H1 (cell line): ENCODE measurements around the gene MMD.

Source experiments
- CEBPB ChIP-seq: IDR thresholded peaks from 2 replicates; pipeline ENCODE4 v1.6.1; 2012; ENCODE audit warnings: low read depth, low read length
- POLR2A ChIP-seq, 2 experiments: IDR thresholded peaks; 1 replicate in 1 of 2; 2 replicates in 1 of 2; pipeline ENCODE4 v1.6.1; 2011; ENCODE audit warnings: low read depth in 2 of 2, low read length in 2 of 2, mild to moderate bottlenecking in 2 of 2; ENCODE audit errors: control extremely low read depth in 1 of 2
- RAD21 ChIP-seq, 2 experiments: IDR thresholded peaks in 1 of 2; conservative IDR thresholded peaks in 1 of 2; 2 replicates each; pipeline ENCODE4 v1.6.1; 2011; ENCODE audit warnings: low read depth in 2 of 2, low read length in 2 of 2, improper control_type of control experiment in 1 of 2, inconsistent platforms in 1 of 2, mild to moderate bottlenecking in 1 of 2, moderate library complexity in 1 of 2

DNA sequence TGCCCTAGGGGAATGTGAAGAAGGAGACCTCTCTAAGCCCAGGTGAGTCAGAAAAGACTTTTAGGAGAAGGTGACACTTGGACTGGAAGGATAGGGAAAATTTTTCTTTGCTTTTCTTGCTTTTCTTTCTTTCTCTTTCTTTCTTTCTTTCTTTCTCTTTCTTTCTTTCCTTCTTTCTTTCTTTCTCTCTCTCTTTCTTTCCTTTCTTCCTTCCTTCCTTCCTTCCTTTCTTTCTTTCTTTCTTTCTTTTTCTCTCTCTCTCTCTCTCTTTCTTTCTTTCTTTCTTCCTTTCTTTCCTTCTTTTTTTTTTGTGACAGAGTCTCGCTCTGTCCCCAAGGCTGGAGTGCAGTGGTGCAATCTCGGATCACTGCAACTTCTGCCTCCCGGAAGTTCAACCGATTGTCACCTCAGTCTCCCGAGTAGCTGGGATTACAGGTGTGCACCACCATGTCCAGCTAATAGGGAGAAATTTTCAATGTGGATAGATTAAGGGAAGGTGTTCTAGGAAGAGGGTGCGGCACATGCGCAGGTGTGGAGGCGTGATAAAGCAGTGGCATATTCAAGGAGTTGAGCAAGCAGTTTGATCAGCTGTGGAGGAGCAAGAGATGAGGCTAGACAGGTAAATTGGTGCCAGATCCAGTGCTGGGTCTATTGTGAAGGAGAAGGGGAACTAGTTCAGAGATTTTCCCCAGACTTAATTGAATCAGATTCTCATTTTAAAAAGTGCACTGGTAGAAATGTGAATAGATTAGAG lies 40.4 kb downstream of the MMD start:
- TF ChIP-seq CEBPB: no peak
- no peak for TF ChIP-seq POLR2A (IDR thresholded peaks at IDR 0.05; ENCODE audit: control extremely low read depth in 1 of 2, low read depth in 2 of 2, low read length in 2 of 2)
- TF ChIP-seq RAD21 (IDR thresholded peaks at IDR 0.05 in 1 of 2, conservative IDR thresholded peaks at IDR 0.05 in 1 of 2; ENCODE audit: low read depth in 2 of 2, low read length in 2 of 2): no peak
